Liver (tissue), 9 donors: ENCODE results near the gene TMEM140. TPM values are rescaled to one million over a fixed set of nuclear protein-coding genes. Genes with fewer than 3 reads are reported as not detected.
"Not testable (repeated sequence)": the region's sequence is repeated elsewhere in the genome, so short reads cannot be mapped to it uniquely, and the experiment has no call there.

Source experiments
- DNase-seq: peaks from one replicate; pipeline ENCODE4 v3.0.0-alpha.2; 2017; ENCODE audit warnings: low spot score
- H3K27ac ChIP-seq, 2 donors: one replicate each; pipeline ENCODE4 v1.7.0; 2013; ENCODE audit warnings: inconsistent platforms in 2 of 2, low read length in 2 of 2, control low read depth in 1 of 2, low read depth in 1 of 2, mild to moderate bottlenecking in 1 of 2
- H3K27me3 ChIP-seq, 4 donors: one replicate each; pipeline versions ENCODE4 v1.6.1 to v1.7.0; 2013; ENCODE audit warnings: low read length in 3 of 4, inconsistent platforms in 1 of 4, mild to moderate bottlenecking in 1 of 4, moderate library complexity in 1 of 4; ENCODE audit not compliant: control insufficient read depth in 4 of 4, insufficient read depth in 4 of 4
- H3K36me3 ChIP-seq, 4 donors: one replicate each; pipeline versions ENCODE4 v1.6.1 to v1.7.0; 2013; ENCODE audit warnings: low read length in 3 of 4, mild to moderate bottlenecking in 3 of 4, low read depth in 1 of 4, moderate library complexity in 1 of 4; ENCODE audit not compliant: control insufficient read depth in 4 of 4, insufficient read depth in 3 of 4
- H3K4me1 ChIP-seq, 4 donors: one replicate each; pipeline versions ENCODE4 v1.6.1 to v1.7.0; 2013; ENCODE audit warnings: low read length in 3 of 4, mild to moderate bottlenecking in 3 of 4, moderate library complexity in 1 of 4; ENCODE audit not compliant: control insufficient read depth in 4 of 4, insufficient read depth in 4 of 4
- H3K4me3 ChIP-seq, 3 donors: one replicate each; pipeline versions ENCODE4 v1.6.1 to v1.7.0; 2013; ENCODE audit warnings: low read length in 3 of 3, control low read depth in 1 of 3, low read depth in 1 of 3, mild to moderate bottlenecking in 1 of 3
- H3K9ac ChIP-seq, 2 donors: one replicate each; pipeline ENCODE4 v1.7.0; 2013; ENCODE audit warnings: low read length in 2 of 2, mild to moderate bottlenecking in 2 of 2, moderate library complexity in 2 of 2, control low read depth in 1 of 2, low read depth in 1 of 2
- H3K9me3 ChIP-seq, 4 donors: one replicate each; pipeline versions ENCODE4 v1.6.1 to v1.7.0; 2013; ENCODE audit warnings: low read length in 3 of 4; ENCODE audit not compliant: control insufficient read depth in 4 of 4
- ATF3 ChIP-seq: IDR thresholded peaks from 2 replicates; pipeline ENCODE4 v1.6.1; 2016; ENCODE audit warnings: antibody characterized with exemption
- EGR1 ChIP-seq, 2 donors: IDR thresholded peaks; 2 replicates each; pipeline ENCODE4 v1.6.1; 2016 to 2018; ENCODE audit warnings: antibody characterized with exemption in 2 of 2, low read depth in 2 of 2
- FOXA1 ChIP-seq: IDR thresholded peaks from 2 replicates; pipeline ENCODE4 v1.6.1; 2016; ENCODE audit warnings: antibody characterized with exemption
- FOXA2 ChIP-seq: IDR thresholded peaks from 2 replicates; pipeline ENCODE4 v1.6.1; 2016; ENCODE audit warnings: antibody characterized with exemption
- GABPA ChIP-seq, 2 donors: IDR thresholded peaks in 1 of 2; conservative IDR thresholded peaks in 1 of 2; 2 replicates each; pipeline ENCODE4 v1.6.1; 2016; ENCODE audit warnings: antibody characterized with exemption in 2 of 2, mild to moderate bottlenecking in 1 of 2, moderate library complexity in 1 of 2
- HNF4A ChIP-seq, 2 donors: conservative IDR thresholded peaks; 2 replicates each; pipeline ENCODE4 v1.6.1; 2016; ENCODE audit warnings: antibody characterized with exemption in 2 of 2, mild to moderate bottlenecking in 2 of 2
- MAX ChIP-seq: IDR thresholded peaks from 2 replicates; pipeline ENCODE4 v1.6.1; 2016; ENCODE audit warnings: antibody characterized with exemption
- RAD21 ChIP-seq, 2 donors: IDR thresholded peaks; 2 replicates each; pipeline ENCODE4 v1.6.1; 2016; ENCODE audit warnings: antibody characterized with exemption in 2 of 2, mild to moderate bottlenecking in 2 of 2
- REST ChIP-seq: IDR thresholded peaks from 2 replicates; pipeline ENCODE4 v1.6.1; 2016; ENCODE audit warnings: antibody characterized with exemption, mild to moderate bottlenecking
- RXRA ChIP-seq, 2 donors: IDR thresholded peaks; 2 replicates each; pipeline ENCODE4 v1.6.1; 2017 to 2018; ENCODE audit warnings: antibody characterized with exemption in 2 of 2, mild to moderate bottlenecking in 1 of 2
- SP1 ChIP-seq: IDR thresholded peaks from 2 replicates; pipeline ENCODE4 v1.6.1; 2018; ENCODE audit warnings: antibody characterized with exemption, mild to moderate bottlenecking
- TAF1 ChIP-seq: conservative IDR thresholded peaks from 2 replicates; pipeline ENCODE4 v1.6.1; 2016; ENCODE audit warnings: antibody characterized with exemption, mild to moderate bottlenecking
- YY1 ChIP-seq: IDR thresholded peaks from 2 replicates; pipeline ENCODE4 v1.6.1; 2016; ENCODE audit warnings: antibody characterized with exemption, mild to moderate bottlenecking
- ZBTB33 ChIP-seq: IDR thresholded peaks from 2 replicates; pipeline ENCODE4 v1.6.1; 2016; ENCODE audit warnings: antibody characterized with exemption
- WGBS: extraction: QIAGEN DNeasy Blood & Tissue Kit; methylation state at CpG from one replicate; pipeline ENCODE4 v1.1.7; 2013; 5-methylcytosine and 5-hydroxymethylcytosine counted together
- polyA plus RNA-seq, 2 donors: library from polyadenylated mRNA; stranded (reverse) in 1 of 2; unstranded in 1 of 2; fragments of 200-250 nt in 1 of 2; fragments of >200 nt in 1 of 2; fragmentation: Nextera tagmentation in 1 of 2; extraction: Ambion mirVana in 1 of 2; gene quantifications; one replicate each; pipeline versions ENCODE4 v1.2.1 to v1.2.3, GENCODE V29; 2013 to 2015
- total RNA-seq, 2 donors: library from RNA; depleted of rRNA; stranded (reverse); fragments of >200 nt; gene quantifications; one replicate each; pipeline ENCODE4 v1.2.3, GENCODE V29; 2014
- donor health status: healthy.
- donor health status: healthy.
- donor health status: healthy.
- donor health status: healthy.
- donor health status: healthy.

The TMEM140 gene
- total and polyA plus RNA-seq, 4 donors: 22.3 to 34.3 (median 25.9) TPM

GRCh38 chr7:135170998-135171481, 23.2 kb downstream of the TMEM140 start:
- not testable (repeated sequence) for H3K27me3 ChIP-seq, DNase-seq, H3K9me3 ChIP-seq, H3K36me3 ChIP-seq
- Histone ChIP-seq H3K4me3 (peak overlapping the region in 2 of 3 donors; percentile 37 to 87), H3K4me1 (peaks cover 2 to 38% (median 23%) of the 10 kb centered on the region in 4 donors), H3K27ac (peak overlapping the region; percentile 94 to 99), H3K9ac (peak overlapping the region; percentile 83)
- peak in 1 of 2 donors; percentile 17 for TF ChIP-seq RAD21 (IDR thresholded peaks at IDR 0.05)
- 17% methylated on average over 12 of the region's 12 CpGs for WGBS

GRCh38 chr7:135171581-135172291, 23.9 kb downstream of the TMEM140 start:
- H3K27ac ChIP-seq: peak overlapping the region; percentile 94 to 99
- H3K9ac ChIP-seq: peak overlapping the region in 1 of 2 donors; percentile 83
- peak; percentile 59 for DNase-seq
- TF ChIP-seq ATF3 (peak; percentile 69), HNF4A (conservative IDR thresholded peaks at IDR 0.05) (peak in 1 of 2 donors; percentile 21), RAD21 (IDR thresholded peaks at IDR 0.05) (peak in 1 of 2 donors; percentile 26), YY1 (peak; percentile 75), GABPA (IDR thresholded peaks at IDR 0.05 in 1 of 2, conservative IDR thresholded peaks at IDR 0.05 in 1 of 2) (peak in 1 of 2 donors; percentile 14), SP1 (peak; percentile 25), TAF1 (peak; percentile 68)
- H3K4me1 ChIP-seq: peaks cover 2 to 32% (median 23%) of the 10 kb centered on the region in 4 donors
- not testable (repeated sequence) for H3K36me3 ChIP-seq, H3K27me3 ChIP-seq, H3K9me3 ChIP-seq
- WGBS: 31% methylated on average over 19 of the region's 19 CpGs
- peak overlapping the region in 1 of 3 donors; percentile 40 for H3K4me3 ChIP-seq

GRCh38 chr7:135173916-135174315, 26.0 kb downstream of the TMEM140 start:
- H3K27me3 ChIP-seq: not testable (repeated sequence)

GRCh38 chr7:135174941-135175340, 27.1 kb downstream of the TMEM140 start:
- Histone ChIP-seq H3K9me3 (no peaks in the 10 kb centered on the region), H3K9ac (no peak overlapping the region), H3K4me1 (peaks cover 0 to 7% (median 3%) of the 10 kb centered on the region in 4 donors), H3K27ac (no peak overlapping the region), H3K27me3 (no peaks in the 10 kb centered on the region), H3K4me3 (no peak overlapping the region), H3K36me3 (peaks cover 0 to 4% (median 0%) of the 10 kb centered on the region in 4 donors)
- no peak for TF ChIP-seq SP1
- TF ChIP-seq EGR1 (IDR thresholded peaks at IDR 0.05; ENCODE audit: low read depth in 2 of 2): no peak
- TF ChIP-seq ZBTB33: no peak
- TF ChIP-seq YY1: no peak
- no peak for TF ChIP-seq REST
- TF ChIP-seq FOXA2: no peak
- no peak for TF ChIP-seq TAF1
- no peak for TF ChIP-seq RXRA (IDR thresholded peaks at IDR 0.05)
- no peak for TF ChIP-seq MAX
- TF ChIP-seq FOXA1: no peak
- DNase-seq: no peak
- 96% methylated on average over 7 of the region's 7 CpGs for WGBS

More at GRCh38 chr7:135173916-135174315, 26.0 kb downstream of the TMEM140 start:
- H3K9ac ChIP-seq, H3K4me3 ChIP-seq, H3K27ac ChIP-seq, H3K36me3 ChIP-seq, H3K9me3 ChIP-seq: not testable (repeated sequence)
- peaks cover 0 to 17% (median 10%) of the 10 kb centered on the region in 4 donors for H3K4me1 ChIP-seq
- peak; percentile 6 for DNase-seq
- WGBS: 98% methylated on average over 4 of the region's 4 CpGs
